ENCODE data around the gene PACRG. TPM values are rescaled to one million over a fixed set of nuclear protein-coding genes. Genes with fewer than 3 reads are reported as not detected.
"Not testable (repeated sequence)": the region's sequence is repeated elsewhere in the genome, so short reads cannot be mapped to it uniquely, and the experiment has no call there.

Gene PACRG
- 8.2 TPM for total RNA-seq
- long read RNA-seq, partial matches to known transcripts = 1 of 6 reads
- long read RNA-seq, other reads (novel, unspliced or antisense) = 5 of 6 reads

GRCh38 chr6:162727322-162728182, at the start of gene PACRG, which contains the start of gene PRKN:
PACRG (plus strand) TSS chr6:162727974.
PRKN (minus strand) TSS chr6:162727766.
- peak; percentile 100 for DNase-seq
- intact Hi-C loops (cut with micrococcal nuclease) = no loop called here
- ATAC-seq = peak; percentile 99

GRCh38 chr6:162678896-162679295, 48.9 kb upstream of the PACRG start:
- intact Hi-C loops (cut with micrococcal nuclease); DNase-seq; ATAC-seq: not testable (repeated sequence)

GRCh38 chr6:162679681-162680080, 48.1 kb upstream of the PACRG start:
- ATAC-seq (no peak), DNase-seq (no peak)
- intact Hi-C loops (cut with micrococcal nuclease) = no loop called here

- DNase-seq (no peak), ATAC-seq (no peak)
- intact Hi-C loops (cut with micrococcal nuclease) = no loop called here
Measured at GRCh38 chr6:162680367-162680766, 47.4 kb upstream of the PACRG start.

GRCh38 chr6:162680871-162681270, 46.9 kb upstream of the PACRG start:
- DNase-seq (no peak), ATAC-seq (no peak)
- intact Hi-C loops (cut with micrococcal nuclease) = no loop called here

GRCh38 chr6:162681447-162681846, 46.3 kb upstream of the PACRG start:
- intact Hi-C loops (cut with micrococcal nuclease) = no loop called here
- DNase-seq = no peak
- ATAC-seq = no peak

- intact Hi-C loops (cut with micrococcal nuclease) = no loop called here
- peak; percentile 62 for ATAC-seq
- no peak for DNase-seq
Measured at GRCh38 chr6:162683135-162683534, 44.6 kb upstream of the PACRG start.

GRCh38 chr6:162684052-162684451, 43.7 kb upstream of the PACRG start:
- intact Hi-C loops (cut with micrococcal nuclease) = no loop called here
- DNase-seq (no peak), ATAC-seq (peak; percentile 65)

GRCh38 chr6:162684961-162685360, 42.8 kb upstream of the PACRG start:
- intact Hi-C loops (cut with micrococcal nuclease) = no loop called here
- DNase-seq (no peak), ATAC-seq (no peak)

- intact Hi-C loops (cut with micrococcal nuclease) = no loop called here
- DNase-seq (no peak), ATAC-seq (no peak)
Measured at GRCh38 chr6:162685586-162685985, 42.2 kb upstream of the PACRG start.

GRCh38 chr6:162688751-162689345, 38.9 kb upstream of the PACRG start:
- ATAC-seq = peak; percentile 26

GRCh38 chr6:162690158-162690557, 37.6 kb upstream of the PACRG start:
- ATAC-seq (no peak), DNase-seq (no peak)
- intact Hi-C loops (cut with micrococcal nuclease) = no loop called here

More at GRCh38 chr6:162688751-162689345, 38.9 kb upstream of the PACRG start:
- no peak for DNase-seq
- intact Hi-C loops (cut with micrococcal nuclease) = no loop called here

GRCh38 chr6:162697872-162698403, 29.8 kb upstream of the PACRG start:
- intact Hi-C loops (cut with micrococcal nuclease) = no loop called here
- DNase-seq (no peak), ATAC-seq (no peak)

GRCh38 chr6:162698440-162698839, 29.3 kb upstream of the PACRG start:
- no peak for DNase-seq
- intact Hi-C loops (cut with micrococcal nuclease) = no loop called here
- no peak for ATAC-seq

GRCh38 chr6:162699961-162700360, 27.8 kb upstream of the PACRG start:
- ATAC-seq = no peak
- intact Hi-C loops (cut with micrococcal nuclease) = no loop called here
- no peak for DNase-seq

- intact Hi-C loops (cut with micrococcal nuclease) = no loop called here
- DNase-seq (no peak), ATAC-seq (no peak)
Measured at GRCh38 chr6:162700966-162701365, 26.8 kb upstream of the PACRG start.

- intact Hi-C loops (cut with micrococcal nuclease) = no loop called here
- no peak for ATAC-seq
- no peak for DNase-seq
Measured at GRCh38 chr6:162701551-162701950, 26.2 kb upstream of the PACRG start.

GRCh38 chr6:162702446-162702845, 25.3 kb upstream of the PACRG start:
- ATAC-seq (no peak), DNase-seq (no peak)
- intact Hi-C loops (cut with micrococcal nuclease) = no loop called here

- DNase-seq (no peak), ATAC-seq (no peak)
- intact Hi-C loops (cut with micrococcal nuclease) = no loop called here
Measured at GRCh38 chr6:162704001-162704400, 23.8 kb upstream of the PACRG start.

- no peak for DNase-seq
- ATAC-seq = peak; percentile 30
Measured at GRCh38 chr6:162705736-162706135, 22.0 kb upstream of the PACRG start.

More at GRCh38 chr6:162705736-162706135, 22.0 kb upstream of the PACRG start:
- intact Hi-C loops (cut with micrococcal nuclease) = no loop called here
